Subcutaneous abdominal adipose tissue (tissue), 5 donors: ENCODE results near the gene ARPIN.
A peak's percentile ranks its signal among the peaks of the same experiment; 100 is the strongest.
"Not testable (repeated sequence)": the region's sequence is repeated elsewhere in the genome, so short reads cannot be mapped to it uniquely, and the experiment has no call there.

ENCODE experiments used
- H3K27ac ChIP-seq: one replicate; pipeline ENCODE4 v1.7.0; 2013; ENCODE audit warnings: low read depth, mild to moderate bottlenecking, inconsistent platforms, low read length, moderate library complexity
- H3K27me3 ChIP-seq, 5 donors: one replicate each; pipeline ENCODE4 v1.7.0; 2013; ENCODE audit warnings: low read length in 5 of 5, inconsistent platforms in 1 of 5; ENCODE audit not compliant: control insufficient read depth in 5 of 5, insufficient read depth in 4 of 5
- H3K36me3 ChIP-seq, 5 donors: one replicate each; pipeline ENCODE4 v1.7.0; 2013; ENCODE audit warnings: low read length in 5 of 5; ENCODE audit not compliant: control insufficient read depth in 5 of 5, insufficient read depth in 5 of 5
- H3K4me1 ChIP-seq, 5 donors: one replicate each; pipeline ENCODE4 v1.7.0; 2013; ENCODE audit warnings: low read length in 5 of 5, mild to moderate bottlenecking in 3 of 5, moderate library complexity in 1 of 5; ENCODE audit not compliant: control insufficient read depth in 5 of 5, insufficient read depth in 5 of 5
- H3K4me3 ChIP-seq, 5 donors: one replicate each; pipeline ENCODE4 v1.7.0; 2013; ENCODE audit warnings: low read length in 5 of 5, low read depth in 1 of 5
- H3K9ac ChIP-seq, 5 donors: one replicate each; pipeline ENCODE4 v1.7.0; 2013; ENCODE audit warnings: low read length in 5 of 5, mild to moderate bottlenecking in 4 of 5, moderate library complexity in 3 of 5
- H3K9me3 ChIP-seq, 5 donors: one replicate each; pipeline ENCODE4 v1.7.0; 2013; ENCODE audit warnings: low read length in 5 of 5; ENCODE audit not compliant: control insufficient read depth in 5 of 5
- donor health status: healthy.
- donor health status: healthy.
- donor health status: healthy.
- donor health status: healthy.
- donor health status: healthy.

The ARPIN gene

GRCh38 chr15:89864958-89865739, 47.6 kb downstream of the ARPIN start:
- H3K4me3 ChIP-seq = no peak overlapping the region
- no peaks in the 10 kb centered on the region for H3K27me3 ChIP-seq
- H3K27ac ChIP-seq = no peak overlapping the region
- H3K9ac ChIP-seq = no peak overlapping the region
- H3K9me3 ChIP-seq = no peaks in the 10 kb centered on the region
- peaks cover 13 to 34% (median 32%) of the 10 kb centered on the region in 5 donors for H3K36me3 ChIP-seq
- peaks cover 0 to 20% (median 12%) of the 10 kb centered on the region in 5 donors for H3K4me1 ChIP-seq

GRCh38 chr15:89863918-89864317, 48.8 kb downstream of the ARPIN start:
- Histone ChIP-seq H3K27ac (peak overlapping the region; percentile 30), H3K4me1 (peaks cover 0 to 20% (median 12%) of the 10 kb centered on the region in 5 donors), H3K4me3 (no peak overlapping the region), H3K27me3 (no peaks in the 10 kb centered on the region), H3K9ac (no peak overlapping the region), H3K9me3 (no peaks in the 10 kb centered on the region), H3K36me3 (peaks cover 13 to 34% (median 28%) of the 10 kb centered on the region in 5 donors)

GRCh38 chr15:89860891-89861290, 51.9 kb downstream of the ARPIN start:
- Histone ChIP-seq H3K9ac (peak overlapping the region in 1 of 5 donors; percentile 0), H3K27ac (no peak overlapping the region), H3K9me3 (no peaks in the 10 kb centered on the region), H3K4me3 (no peak overlapping the region), H3K4me1 (peaks cover 0 to 20% (median 12%) of the 10 kb centered on the region in 5 donors), H3K27me3 (no peaks in the 10 kb centered on the region), H3K36me3 (peaks cover 18 to 42% (median 33%) of the 10 kb centered on the region in 5 donors)

GRCh38 chr15:89860431-89860830, 52.3 kb downstream of the ARPIN start:
- Histone ChIP-seq H3K9ac (no peak overlapping the region), H3K4me1 (peaks cover 0 to 20% (median 12%) of the 10 kb centered on the region in 5 donors), H3K27ac (no peak overlapping the region), H3K36me3 (peaks cover 18 to 42% (median 29%) of the 10 kb centered on the region in 5 donors), H3K4me3 (no peak overlapping the region), H3K9me3 (no peaks in the 10 kb centered on the region), H3K27me3 (no peaks in the 10 kb centered on the region)

- H3K4me3 ChIP-seq = no peak overlapping the region
- no peaks in the 10 kb centered on the region for H3K9me3 ChIP-seq
- peaks cover 18 to 42% (median 26%) of the 10 kb centered on the region in 5 donors for H3K36me3 ChIP-seq
- no peak overlapping the region for H3K9ac ChIP-seq
- H3K27me3 ChIP-seq = no peaks in the 10 kb centered on the region
- H3K4me1 ChIP-seq = peaks cover 0 to 10% (median 4%) of the 10 kb centered on the region in 5 donors
- H3K27ac ChIP-seq = no peak overlapping the region
Measured at GRCh38 chr15:89858661-89859458, 53.9 kb downstream of the ARPIN start.

GRCh38 chr15:89857673-89858072, 55.1 kb downstream of the ARPIN start:
- Histone ChIP-seq H3K9ac (no peak overlapping the region), H3K27ac (no peak overlapping the region), H3K27me3 (no peaks in the 10 kb centered on the region), H3K36me3 (peaks cover 18 to 35% (median 23%) of the 10 kb centered on the region in 5 donors), H3K4me3 (no peak overlapping the region), H3K4me1 (peaks cover 0 to 3% (median 0%) of the 10 kb centered on the region in 5 donors), H3K9me3 (no peaks in the 10 kb centered on the region)

- Histone ChIP-seq H3K27ac (no peak overlapping the region), H3K4me1 (peaks cover 0 to 3% (median 0%) of the 10 kb centered on the region in 5 donors), H3K4me3 (no peak overlapping the region), H3K27me3 (no peaks in the 10 kb centered on the region), H3K36me3 (peaks cover 12 to 32% (median 17%) of the 10 kb centered on the region in 5 donors), H3K9ac (no peak overlapping the region), H3K9me3 (no peaks in the 10 kb centered on the region)
Measured at GRCh38 chr15:89855948-89856347, 56.8 kb downstream of the ARPIN start.

GRCh38 chr15:89854863-89855262, 57.9 kb downstream of the ARPIN start:
- not testable (repeated sequence) for H3K27ac ChIP-seq, H3K4me1 ChIP-seq, H3K9ac ChIP-seq, H3K27me3 ChIP-seq, H3K4me3 ChIP-seq, H3K9me3 ChIP-seq
- peaks cover 6 to 27% (median 12%) of the 10 kb centered on the region in 5 donors for H3K36me3 ChIP-seq

- peaks cover 3 to 25% (median 8%) of the 10 kb centered on the region in 5 donors for H3K36me3 ChIP-seq
- no peak overlapping the region for H3K9ac ChIP-seq
- H3K4me1 ChIP-seq = peaks cover 0 to 10% (median 7%) of the 10 kb centered on the region in 5 donors
- H3K27ac ChIP-seq = no peak overlapping the region
- H3K9me3 ChIP-seq = no peaks in the 10 kb centered on the region
- H3K4me3 ChIP-seq = no peak overlapping the region
- H3K27me3 ChIP-seq = no peaks in the 10 kb centered on the region
Measured at GRCh38 chr15:89852342-89852995, 60.3 kb downstream of the ARPIN start.
